K562 (cell line): ENCODE data around the gene POLD2. TPM values are rescaled to one million over a fixed set of nuclear protein-coding genes. Genes with fewer than 3 reads are reported as not detected.
A peak's percentile ranks its signal among the peaks of the same experiment; 100 is the strongest.

ENCODE experiments used
- DIDO1 ChIP-seq: fragments of 450-650 bp; IDR thresholded peaks from 2 replicates; pipeline ENCODE4 v1.6.1; 2016; ENCODE audit warnings: low read depth, missing biosample characterization, missing genetic modification characterization
- E2F1 ChIP-seq: sonication (generic); formaldehyde crosslinking; IDR thresholded peaks from 2 replicates; pipeline ENCODE4 v1.8.1; 2023; ENCODE audit warnings: mild to moderate bottlenecking, missing genetic modification reagents, moderate library complexity
- EP300 ChIP-seq: IDR thresholded peaks from 2 replicates; pipeline ENCODE4 v1.6.1; 2012; ENCODE audit warnings: low read length, improper control_type of control experiment
- GATAD2A ChIP-seq: fragments of 450-650 bp; IDR thresholded peaks from 2 replicates; pipeline ENCODE4 v1.6.1; 2017
- KDM5B ChIP-seq: fragments of 200-600 bp; sonication (generic); IDR thresholded peaks from 2 replicates; pipeline ENCODE4 v1.6.1; 2012; ENCODE audit warnings: low read depth, mild to moderate bottlenecking, moderate library complexity, low read length, control low read depth, inconsistent platforms; ENCODE audit not compliant: insufficient replicate concordance
- L3MBTL2 ChIP-seq: fragments of 450-650 bp; IDR thresholded peaks from 2 replicates; pipeline ENCODE4 v1.6.1; 2016; ENCODE audit warnings: mild to moderate bottlenecking, moderate library complexity
- MLX ChIP-seq, 2 experiments: fragments of 450-650 bp in 1 of 2; sonication (generic) in 1 of 2; formaldehyde crosslinking; conservative IDR thresholded peaks; 2 replicates each; pipeline versions ENCODE4 v1.4.0 to v1.8.1; 2020 to 2022; ENCODE audit warnings: mild to moderate bottlenecking in 1 of 2, missing genetic modification reagents in 1 of 2
- NFYB ChIP-seq: IDR thresholded peaks from 2 replicates; pipeline ENCODE4 v1.6.1; 2011; ENCODE audit warnings: mild to moderate bottlenecking, moderate library complexity; ENCODE audit not compliant: insufficient read length; ENCODE audit errors: extremely low read depth
- PHF8 ChIP-seq: fragments of 200-600 bp; sonication (generic); IDR thresholded peaks from 2 replicates; pipeline ENCODE4 v1.6.1; 2012; ENCODE audit warnings: mixed run types, mild to moderate bottlenecking, inconsistent platforms, low read length, moderate library complexity, borderline replicate concordance
- RNF219 ChIP-seq: fragments of 250-450 bp; sonication (Bioruptor Pico); IDR thresholded peaks from 2 replicates; pipeline ENCODE4 v1.5.0; 2022; ENCODE audit warnings: mild to moderate bottlenecking
- SP2 ChIP-seq: IDR thresholded peaks from 2 replicates; pipeline ENCODE4 v1.6.1; 2011; ENCODE audit warnings: mild to moderate bottlenecking, low read depth, low read length, moderate library complexity; ENCODE audit not compliant: poor library complexity, severe bottlenecking; ENCODE audit errors: extremely low read depth
- ZNF407 ChIP-seq: fragments of 450-650 bp; IDR thresholded peaks from 2 replicates; pipeline ENCODE4 v1.6.1; 2016; ENCODE audit warnings: low read depth
- polyA plus RNA-seq, 8 experiments: library from polyadenylated mRNA; depleted of rRNA in 4 of 8; stranded (reverse) in 5 of 8; unstranded in 3 of 8; fragments of >200 nt; fragmentation: Nextera tagmentation in 2 of 8; fragmentation: Illumina TruSeq in 1 of 8; extraction: Ambion mirVana in 2 of 8; extraction: Trizol in 1 of 8; gene quantifications; 2 replicates each; pipeline versions ENCODE4 v1.2.1 to v1.2.3, GENCODE V29; 2011 to 2014; ENCODE audit warnings: inconsistent platforms in 1 of 8, missing spikeins in 1 of 8
- total RNA-seq, 7 experiments: library from RNA; depleted of rRNA in 6 of 7; stranded (reverse); fragments of >200 nt in 6 of 7; fragmentation: Illumina TruSeq in 2 of 7; extraction: Trizol in 2 of 7; gene quantifications; 2 replicates each; pipeline versions ENCODE4 v1.2.1 to v1.2.3, GENCODE V29; 2011 to 2021; ENCODE audit warnings: low replicate concordance in 1 of 7

The POLD2 gene
- total and polyA plus RNA-seq, 9 of the 15 experiments (the other 6 are each of a cell fraction or from before 2014, with no cell fraction given), result 29.7 to 259 (median 225) TPM

- TF ChIP-seq SP2 (peak; percentile 68), ZNF407 (no peak), NFYB (peak; percentile 87), KDM5B (peak; percentile 64), RNF219 (CRISPR knock-in tag) (no peak), E2F1 (CRISPR knock-in tag) (no peak), L3MBTL2 (peak; percentile 65), GATAD2A (0 out of 2 replicates have a peak, but pooled peaks have one; percentile 53), PHF8 (peak; percentile 64; the same call in 1 of the 2 replicates), DIDO1 (no peak), EP300 (no peak), MLX (CRISPR knock-in tag; conservative IDR thresholded peaks at IDR 0.05) (no peak)
Measured at GRCh38 chr7:44082541-44083207, 40.7 kb downstream of the POLD2 start (continued).
